Ramos (cell line): ENCODE results near the gene SYCP1.
"Not testable (repeated sequence)": the region's sequence is repeated elsewhere in the genome, so short reads cannot be mapped to it uniquely, and the experiment has no call there.

Source experiments
- in situ Hi-C: fragments of 300-500 bp; cut with MboI; formaldehyde crosslinking; loops from one replicate; pipeline ENCODE4 v1.14.3; 2022; ENCODE audit warnings: low sequenced_read_pairs; ENCODE audit not compliant: unreplicated experiment

The SYCP1 gene, protein sequence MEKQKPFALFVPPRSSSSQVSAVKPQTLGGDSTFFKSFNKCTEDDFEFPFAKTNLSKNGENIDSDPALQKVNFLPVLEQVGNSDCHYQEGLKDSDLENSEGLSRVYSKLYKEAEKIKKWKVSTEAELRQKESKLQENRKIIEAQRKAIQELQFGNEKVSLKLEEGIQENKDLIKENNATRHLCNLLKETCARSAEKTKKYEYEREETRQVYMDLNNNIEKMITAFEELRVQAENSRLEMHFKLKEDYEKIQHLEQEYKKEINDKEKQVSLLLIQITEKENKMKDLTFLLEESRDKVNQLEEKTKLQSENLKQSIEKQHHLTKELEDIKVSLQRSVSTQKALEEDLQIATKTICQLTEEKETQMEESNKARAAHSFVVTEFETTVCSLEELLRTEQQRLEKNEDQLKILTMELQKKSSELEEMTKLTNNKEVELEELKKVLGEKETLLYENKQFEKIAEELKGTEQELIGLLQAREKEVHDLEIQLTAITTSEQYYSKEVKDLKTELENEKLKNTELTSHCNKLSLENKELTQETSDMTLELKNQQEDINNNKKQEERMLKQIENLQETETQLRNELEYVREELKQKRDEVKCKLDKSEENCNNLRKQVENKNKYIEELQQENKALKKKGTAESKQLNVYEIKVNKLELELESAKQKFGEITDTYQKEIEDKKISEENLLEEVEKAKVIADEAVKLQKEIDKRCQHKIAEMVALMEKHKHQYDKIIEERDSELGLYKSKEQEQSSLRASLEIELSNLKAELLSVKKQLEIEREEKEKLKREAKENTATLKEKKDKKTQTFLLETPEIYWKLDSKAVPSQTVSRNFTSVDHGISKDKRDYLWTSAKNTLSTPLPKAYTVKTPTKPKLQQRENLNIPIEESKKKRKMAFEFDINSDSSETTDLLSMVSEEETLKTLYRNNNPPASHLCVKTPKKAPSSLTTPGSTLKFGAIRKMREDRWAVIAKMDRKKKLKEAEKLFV

DNA sequence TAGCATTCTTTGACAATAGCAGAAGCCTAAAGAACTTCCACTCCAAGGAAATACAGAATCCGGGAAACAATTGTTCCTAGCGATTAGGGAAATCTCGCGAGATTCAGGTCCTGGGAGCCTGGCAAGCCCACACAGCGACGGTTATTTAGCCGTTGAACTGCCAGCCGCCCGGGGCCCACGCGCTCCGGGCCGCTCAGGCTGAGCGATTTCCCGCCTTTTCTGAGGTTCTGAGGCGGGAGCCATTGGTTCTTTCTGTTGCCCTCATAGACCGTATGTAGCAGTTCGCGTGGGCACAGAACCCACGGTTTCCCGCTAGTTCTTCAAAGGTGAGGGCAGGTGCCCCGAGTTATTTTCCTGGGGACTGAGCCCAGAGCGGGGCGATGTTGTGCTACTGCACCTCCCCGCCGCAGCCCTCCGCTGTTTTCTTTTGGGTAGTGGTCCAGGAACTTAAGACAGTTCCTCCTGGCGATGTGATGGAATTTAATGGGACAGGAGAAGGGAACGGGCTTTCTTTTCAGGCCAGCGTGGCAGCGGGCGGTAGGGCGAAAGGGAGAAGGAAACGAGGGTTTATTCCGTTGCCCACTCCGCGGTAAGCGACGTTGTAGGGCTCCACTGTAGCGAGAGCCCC lies at the start of gene SYCP1:
TSS of gene SYCP1 (plus strand) at position 171 of the 628 bp plus-strand sequence. CDS start 602 bp downstream, outside the sequence.
- in situ Hi-C loops, result no loop called here

DNA sequence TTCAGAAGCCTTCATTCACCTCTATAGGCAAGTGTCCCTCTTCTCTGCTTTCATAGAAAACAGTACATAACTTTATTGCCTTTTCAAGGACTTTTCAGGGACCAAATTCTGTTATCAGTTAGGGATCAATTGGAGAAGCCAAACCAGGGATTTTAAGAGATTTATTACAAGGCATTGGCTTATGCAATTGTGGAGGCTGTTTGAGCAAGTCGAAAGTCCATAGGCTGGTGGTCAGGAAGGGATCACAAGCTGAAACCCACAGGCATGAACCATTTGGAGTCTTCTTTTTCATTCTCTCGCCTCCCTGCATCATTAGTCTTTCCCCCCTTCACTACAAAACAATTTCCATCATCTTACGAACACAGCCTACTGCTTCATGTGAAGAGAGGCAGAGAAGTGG lies 34.8 kb upstream of the SYCP1 start:
- in situ Hi-C loops, result no loop called here

GRCh38 chr1:114820392-114820791 lies 34.3 kb upstream of the SYCP1 start:
- in situ Hi-C loops, result no loop called here

DNA sequence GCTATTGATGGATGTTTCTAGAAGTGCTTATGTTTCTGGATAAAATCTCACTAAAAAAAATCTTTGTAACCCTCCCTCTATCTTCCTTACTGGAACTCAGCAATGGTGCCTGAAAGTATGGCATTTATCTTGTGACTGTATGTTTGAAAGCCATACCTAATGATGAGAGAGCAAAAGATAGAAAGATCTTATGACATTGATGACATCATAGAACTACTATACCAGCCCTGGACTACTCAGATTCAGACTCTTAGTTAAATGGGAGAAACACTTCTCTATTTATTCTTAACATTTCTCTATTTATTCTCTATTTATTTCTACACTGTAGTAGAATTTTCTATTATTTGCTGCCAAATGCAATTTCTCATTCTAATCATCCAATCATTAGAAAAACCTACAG lies 32.7 kb upstream of the SYCP1 start:
- in situ Hi-C loops, result no loop called here

- in situ Hi-C loops, result no loop called here
Observed at GRCh38 chr1:114828251-114828650, 26.4 kb upstream of the SYCP1 start.

GRCh38 chr1:114830075-114830474 lies 24.6 kb upstream of the SYCP1 start:
- in situ Hi-C loops, result not testable (repeated sequence)

- in situ Hi-C loops, result no loop called here
Observed at GRCh38 chr1:114831276-114831994, 23.2 kb upstream of the SYCP1 start.

GRCh38 chr1:114832057-114832456 lies 22.6 kb upstream of the SYCP1 start:
- in situ Hi-C loops, result no loop called here

DNA sequence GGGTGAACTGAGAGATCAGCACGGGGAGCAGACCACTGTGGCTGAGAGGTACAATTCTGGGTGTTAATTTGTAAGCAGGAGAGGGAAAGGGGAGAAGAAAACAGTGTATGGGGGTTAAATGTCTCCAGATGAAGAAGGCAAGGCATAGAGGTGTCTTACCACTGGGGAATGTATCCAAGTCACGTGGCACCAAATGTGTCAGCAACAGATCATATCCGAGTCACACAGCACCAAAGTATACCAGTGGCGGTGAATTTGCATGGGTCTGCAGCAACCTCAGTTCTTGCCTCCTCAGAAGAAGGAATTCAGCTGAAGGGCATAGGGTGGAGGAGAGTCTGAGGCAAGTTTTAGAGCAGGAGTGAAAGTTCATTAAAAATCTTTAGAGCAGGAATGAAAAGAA lies 21.2 kb upstream of the SYCP1 start:
- in situ Hi-C loops, result no loop called here

- in situ Hi-C loops, result no loop called here
Observed at GRCh38 chr1:114844270-114844669, 10.4 kb upstream of the SYCP1 start.

DNA sequence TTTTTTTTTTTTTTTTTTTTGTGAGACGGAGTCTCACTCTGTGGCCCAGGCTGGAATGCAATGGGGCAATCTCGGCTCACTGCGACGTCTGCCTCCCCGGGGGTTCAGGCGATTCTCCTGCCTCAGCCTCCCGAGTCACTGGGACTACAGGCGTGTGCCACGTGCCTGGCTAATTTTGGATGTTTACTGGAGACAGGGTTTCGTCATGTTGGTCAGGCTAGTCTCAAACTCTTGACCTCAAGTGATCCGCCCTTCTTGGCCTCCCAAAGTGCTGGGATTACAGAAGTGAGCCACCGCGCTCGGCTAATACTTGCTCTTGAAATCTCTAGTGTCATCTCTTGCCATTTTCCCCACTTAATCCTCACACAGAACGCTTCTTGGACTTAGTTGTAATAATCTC lies 1.1 kb upstream of the SYCP1 start:
- in situ Hi-C loops, result no loop called here

GRCh38 chr1:114861384-114861783 lies 6.7 kb downstream of the SYCP1 start:
- in situ Hi-C loops, result no loop called here

- in situ Hi-C loops, result no loop called here
Observed at GRCh38 chr1:114892194-114892918, 37.7 kb downstream of the SYCP1 start.

GRCh38 chr1:114896795-114897194 lies 42.1 kb downstream of the SYCP1 start:
- in situ Hi-C loops, result no loop called here

DNA sequence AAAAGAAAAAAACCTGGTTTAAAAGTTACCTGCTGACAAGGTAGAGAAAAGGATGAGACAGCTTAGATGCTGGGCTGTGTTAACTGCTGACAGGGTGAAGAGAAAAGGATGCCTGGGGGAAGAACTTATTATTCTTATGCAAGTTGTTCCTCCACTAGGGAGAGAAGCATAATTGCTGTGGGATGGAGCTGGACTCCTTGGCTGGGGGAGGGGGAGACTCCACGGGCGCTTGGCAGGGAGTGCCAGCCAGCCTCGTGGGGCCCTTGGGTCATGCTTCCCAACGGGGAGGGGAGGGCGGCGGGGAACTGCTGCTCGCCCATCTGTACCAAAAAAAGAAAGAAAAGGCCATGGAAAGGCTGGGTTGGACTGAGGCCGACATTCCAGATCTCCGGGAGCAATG lies 47.2 kb downstream of the SYCP1 start:
- in situ Hi-C loops, result no loop called here

DNA sequence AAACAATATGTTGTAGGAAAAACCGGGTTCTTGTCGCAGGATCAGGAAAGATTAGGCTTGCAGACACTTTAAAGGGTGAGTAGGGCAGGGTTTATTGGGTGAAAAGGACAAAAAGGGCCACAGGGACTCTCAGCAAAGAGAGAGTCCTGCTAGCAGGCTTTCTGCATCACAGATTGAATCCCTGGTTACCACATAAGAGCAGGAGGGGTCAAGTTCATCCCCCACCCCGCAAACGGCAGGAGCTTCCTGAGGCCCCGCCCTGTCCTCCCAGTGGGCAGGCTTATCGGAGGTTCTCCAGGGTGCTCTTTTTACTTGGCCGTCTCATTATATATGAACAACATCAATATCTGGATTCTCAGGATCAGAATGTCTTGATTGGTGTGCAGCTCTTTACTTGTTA lies 47.7 kb downstream of the SYCP1 start:
- in situ Hi-C loops, result no loop called here

DNA sequence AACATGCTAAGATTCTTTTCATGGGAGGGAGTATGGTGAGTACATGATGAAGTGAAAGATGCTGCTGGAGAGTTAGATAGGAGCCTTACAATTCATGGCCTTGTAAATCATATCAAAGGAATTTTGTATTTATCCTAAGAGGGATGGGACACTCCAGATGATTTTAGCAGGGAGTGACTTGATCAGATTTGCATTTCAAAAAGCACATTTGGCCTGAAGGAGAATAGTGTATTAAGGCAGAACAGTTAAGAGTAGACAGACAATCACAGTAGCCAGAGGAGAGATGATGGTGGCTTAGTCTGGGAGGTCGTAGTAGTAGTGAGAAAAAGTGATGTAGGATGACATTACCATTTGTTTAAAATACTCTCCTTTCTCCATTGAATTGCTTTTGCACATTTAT lies 48.8 kb downstream of the SYCP1 start:
- in situ Hi-C loops, result no loop called here

- in situ Hi-C loops, result not testable (repeated sequence)
Observed at GRCh38 chr1:114915720-114916119, 61.1 kb downstream of the SYCP1 start.

DNA sequence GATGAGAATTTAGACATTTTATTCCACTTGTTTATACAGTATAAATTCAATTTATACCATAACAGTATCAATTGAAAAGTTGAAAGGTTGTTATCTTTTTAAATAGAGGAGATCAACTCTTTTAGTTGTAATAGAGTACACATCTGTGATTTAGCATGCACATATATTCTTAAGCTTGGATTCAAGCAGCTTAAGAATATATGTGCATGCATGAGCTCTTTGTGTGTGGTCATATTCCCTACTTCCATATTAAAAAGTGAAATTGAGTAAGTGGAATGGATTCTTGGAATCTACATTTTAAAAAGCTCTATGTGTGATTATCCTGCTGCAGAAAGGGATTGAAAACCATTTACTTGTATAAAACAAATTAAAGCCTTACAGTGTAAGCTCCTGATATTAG lies 71.9 kb downstream of the SYCP1 start:
- in situ Hi-C loops, result no loop called here
